Rectal smooth muscle tissue (tissue), 1 donor: ENCODE results near the gene PLPP3.

Experiments
- H3K27ac ChIP-seq: one replicate; pipeline ENCODE4 v1.7.0; 2013; ENCODE audit warnings: low read depth, low read length, inconsistent platforms
- H3K27me3 ChIP-seq: one replicate; pipeline ENCODE4 v1.7.0; 2013; ENCODE audit warnings: low read length; ENCODE audit not compliant: control insufficient read depth, insufficient read depth
- H3K36me3 ChIP-seq: one replicate; pipeline ENCODE4 v1.7.0; 2013; ENCODE audit warnings: low read length; ENCODE audit not compliant: control insufficient read depth, insufficient read depth
- H3K4me1 ChIP-seq: one replicate; pipeline ENCODE4 v1.7.0; 2013; ENCODE audit warnings: low read length; ENCODE audit not compliant: control insufficient read depth, insufficient read depth
- H3K4me3 ChIP-seq: one replicate; pipeline ENCODE4 v1.7.0; 2013; ENCODE audit warnings: low read length
- H3K9ac ChIP-seq: one replicate; pipeline ENCODE4 v1.7.0; 2013; ENCODE audit warnings: low read length

PLPP3 gene

GRCh38 chr1:56526571-56527174 lies 52.7 kb downstream of the PLPP3 start:
- no peak overlapping the region for H3K9ac ChIP-seq
- peaks cover 17% of the 10 kb centered on the region for H3K4me1 ChIP-seq
- no peak overlapping the region for H3K4me3 ChIP-seq
- no peak overlapping the region for H3K27ac ChIP-seq
- no peaks in the 10 kb centered on the region for H3K27me3 ChIP-seq
- peaks cover 9% of the 10 kb centered on the region for H3K36me3 ChIP-seq

GRCh38 chr1:56525489-56526041 lies 53.8 kb downstream of the PLPP3 start:
- no peak overlapping the region for H3K4me3 ChIP-seq
- peaks cover 17% of the 10 kb centered on the region for H3K4me1 ChIP-seq
- H3K27ac ChIP-seq = no peak overlapping the region
- H3K36me3 ChIP-seq = peaks cover 9% of the 10 kb centered on the region
- H3K9ac ChIP-seq = no peak overlapping the region
- no peaks in the 10 kb centered on the region for H3K27me3 ChIP-seq

GRCh38 chr1:56524263-56524662 lies 55.1 kb downstream of the PLPP3 start:
- H3K27ac ChIP-seq = no peak overlapping the region
- no peak overlapping the region for H3K4me3 ChIP-seq
- no peaks in the 10 kb centered on the region for H3K27me3 ChIP-seq
- no peak overlapping the region for H3K9ac ChIP-seq
- H3K4me1 ChIP-seq = peaks cover 17% of the 10 kb centered on the region
- H3K36me3 ChIP-seq = peaks cover 14% of the 10 kb centered on the region

- H3K36me3 ChIP-seq = peaks cover 16% of the 10 kb centered on the region
- no peak overlapping the region for H3K9ac ChIP-seq
- H3K27ac ChIP-seq = no peak overlapping the region
- peaks cover 3% of the 10 kb centered on the region for H3K4me1 ChIP-seq
- H3K27me3 ChIP-seq = no peaks in the 10 kb centered on the region
- no peak overlapping the region for H3K4me3 ChIP-seq
Measured at GRCh38 chr1:56522680-56523079, 56.7 kb downstream of the PLPP3 start.

- Histone ChIP-seq H3K9ac (no peak overlapping the region), H3K27ac (no peak overlapping the region), H3K4me3 (no peak overlapping the region), H3K27me3 (no peaks in the 10 kb centered on the region), H3K36me3 (peaks cover 16% of the 10 kb centered on the region), H3K4me1 (no peaks in the 10 kb centered on the region)
Measured at GRCh38 chr1:56520016-56520601, 59.3 kb downstream of the PLPP3 start.

GRCh38 chr1:56517404-56518130 lies 61.8 kb downstream of the PLPP3 start:
- no peaks in the 10 kb centered on the region for H3K4me1 ChIP-seq
- no peaks in the 10 kb centered on the region for H3K27me3 ChIP-seq
- H3K4me3 ChIP-seq = no peak overlapping the region
- H3K27ac ChIP-seq = no peak overlapping the region
- H3K9ac ChIP-seq = no peak overlapping the region
- H3K36me3 ChIP-seq = peaks cover 7% of the 10 kb centered on the region

GRCh38 chr1:56516539-56517252 lies 62.7 kb downstream of the PLPP3 start:
- no peak overlapping the region for H3K27ac ChIP-seq
- H3K9ac ChIP-seq = no peak overlapping the region
- no peak overlapping the region for H3K4me3 ChIP-seq
- H3K36me3 ChIP-seq = peaks cover 7% of the 10 kb centered on the region
- H3K4me1 ChIP-seq = no peaks in the 10 kb centered on the region
- H3K27me3 ChIP-seq = no peaks in the 10 kb centered on the region

GRCh38 chr1:56515898-56516538 lies 63.3 kb downstream of the PLPP3 start:
- Histone ChIP-seq H3K36me3 (peaks cover 7% of the 10 kb centered on the region), H3K9ac (no peak overlapping the region), H3K4me1 (no peaks in the 10 kb centered on the region), H3K4me3 (no peak overlapping the region), H3K27ac (no peak overlapping the region), H3K27me3 (no peaks in the 10 kb centered on the region)

GRCh38 chr1:56512724-56513494 lies 66.5 kb downstream of the PLPP3 start:
- H3K36me3 ChIP-seq = peaks cover 4% of the 10 kb centered on the region
- H3K4me1 ChIP-seq = no peaks in the 10 kb centered on the region
- no peak overlapping the region for H3K4me3 ChIP-seq
- no peak overlapping the region for H3K9ac ChIP-seq
- no peak overlapping the region for H3K27ac ChIP-seq
- no peaks in the 10 kb centered on the region for H3K27me3 ChIP-seq

- Histone ChIP-seq H3K4me3 (no peak overlapping the region), H3K27ac (no peak overlapping the region), H3K27me3 (no peaks in the 10 kb centered on the region), H3K4me1 (no peaks in the 10 kb centered on the region), H3K9ac (no peak overlapping the region), H3K36me3 (peaks cover 10% of the 10 kb centered on the region)
Measured at GRCh38 chr1:56511766-56512165, 67.6 kb downstream of the PLPP3 start.

- Histone ChIP-seq H3K27ac (no peak overlapping the region), H3K4me3 (no peak overlapping the region), H3K9ac (no peak overlapping the region), H3K36me3 (peaks cover 10% of the 10 kb centered on the region), H3K4me1 (no peaks in the 10 kb centered on the region), H3K27me3 (no peaks in the 10 kb centered on the region)
Measured at GRCh38 chr1:56511364-56511763, 68.0 kb downstream of the PLPP3 start.
